CD4-positive, CD25-positive, alpha-beta regulatory T cell (primary cell): ENCODE measurements around the gene USP28. TPM values are rescaled to one million over a fixed set of nuclear protein-coding genes. Genes with fewer than 3 reads are reported as not detected.
"Not testable (repeated sequence)": the region's sequence is repeated elsewhere in the genome, so short reads cannot be mapped to it uniquely, and the experiment has no call there.

ENCODE experiments used
- ATAC-seq, 2 donors: fragments of 150-1000 bp; cut with Tn5 transposase; one replicate each; pipeline ENCODE4 v1.10.0; 2021; ENCODE audit warnings: low read depth in 2 of 2, moderate number of reproducible peaks in 2 of 2, moderate library complexity in 1 of 2
- DNase-seq, 3 donors: peaks; one replicate each; pipeline versions ENCODE4 v3.0.0 to v3.0.0-alpha.2; 2012 to 2022; ENCODE audit warnings: mixed read lengths in 1 of 3
- H3K27ac ChIP-seq: one replicate; pipeline ENCODE4 v1.7.0; 2013; ENCODE audit warnings: mild to moderate bottlenecking, low read length; ENCODE audit not compliant: insufficient read depth, poor library complexity, severe bottlenecking
- H3K27me3 ChIP-seq: one replicate; pipeline ENCODE4 v1.7.0; 2013; ENCODE audit warnings: low read length; ENCODE audit not compliant: control insufficient read depth, insufficient read depth
- H3K36me3 ChIP-seq: one replicate; pipeline ENCODE4 v1.7.0; 2013; ENCODE audit warnings: mild to moderate bottlenecking, low read length, moderate library complexity; ENCODE audit not compliant: control insufficient read depth, insufficient read depth
- H3K4me1 ChIP-seq: 2 replicates; pipeline ENCODE4 v1.7.0; 2013; ENCODE audit warnings: mild to moderate bottlenecking, low read length; ENCODE audit not compliant: insufficient read depth, control insufficient read depth, poor library complexity, severe bottlenecking
- H3K4me3 ChIP-seq: one replicate; pipeline ENCODE4 v1.7.0; 2013; ENCODE audit warnings: low read depth, mild to moderate bottlenecking, low read length, moderate library complexity
- H3K9me3 ChIP-seq, 2 experiments: 1 replicate in 1 of 2; 2 replicates in 1 of 2; pipeline ENCODE4 v1.7.0; 2013; ENCODE audit warnings: low read length in 2 of 2, mild to moderate bottlenecking in 1 of 2, moderate library complexity in 1 of 2; ENCODE audit not compliant: control insufficient read depth in 2 of 2
- H3K27ac Mint-ChIP-seq, 3 donors: one replicate each; pipeline ENCODE4 v1.8.0; 2020 to 2022; ENCODE audit warnings: mild to moderate bottlenecking in 3 of 3, mixed read lengths in 3 of 3, moderate library complexity in 2 of 3
- H3K27me3 Mint-ChIP-seq: one replicate; pipeline ENCODE4 v1.8.0; 2022; ENCODE audit warnings: mild to moderate bottlenecking, mixed read lengths
- H3K36me3 Mint-ChIP-seq: one replicate; pipeline ENCODE4 v1.8.0; 2020; ENCODE audit warnings: mixed read lengths
- H3K4me1 Mint-ChIP-seq, 4 donors: one replicate each; pipeline ENCODE4 v1.8.0; 2020 to 2022; ENCODE audit warnings: mixed read lengths in 4 of 4, mild to moderate bottlenecking in 1 of 4
- H3K4me3 Mint-ChIP-seq, 4 donors: one replicate each; pipeline ENCODE4 v1.8.0; 2020 to 2022; ENCODE audit warnings: mild to moderate bottlenecking in 4 of 4, mixed read lengths in 4 of 4, moderate library complexity in 3 of 4
- H3K9me3 Mint-ChIP-seq, 7 donors: one replicate each; pipeline ENCODE4 v1.8.0; 2020 to 2022; ENCODE audit warnings: mixed read lengths in 7 of 7, mild to moderate bottlenecking in 3 of 7, moderate library complexity in 2 of 7
- polyA plus RNA-seq, 4 donors: library from polyadenylated mRNA; unstranded; fragments of 300-500 nt; fragmentation: Illumina TruSeq; gene quantifications; one replicate each; pipeline ENCODE4 v1.2.3, GENCODE V29; 2021
- total RNA-seq: library from RNA; stranded (reverse); gene quantifications from one replicate; pipeline ENCODE4 v1.2.3, GENCODE V29; 2022

Gene USP28
- total and polyA plus RNA-seq, 5 donors from 2014 or later: 20.7 to 29.9 (median 27.2) TPM

- no peak for ATAC-seq
- Histone ChIP-seq H3K4me1 (no peaks in the 10 kb centered on the region), H3K27me3 (no peaks in the 10 kb centered on the region), H3K4me3 (no peak overlapping the region), H3K36me3 (peaks cover 31% of the 10 kb centered on the region), H3K9me3 (no peaks in the 10 kb centered on the region), H3K27ac (no peak overlapping the region)
- H3K4me1 Mint-ChIP-seq: peaks cover 0 to 4% (median 0%) of the 10 kb centered on the region in 4 donors
- peaks cover 56% of the 10 kb centered on the region for H3K36me3 Mint-ChIP-seq
- no peak overlapping the region for H3K27ac Mint-ChIP-seq
- no peaks in the 10 kb centered on the region for H3K9me3 Mint-ChIP-seq
- DNase-seq: no peak
- no peak overlapping the region for H3K4me3 Mint-ChIP-seq
- no peaks in the 10 kb centered on the region for H3K27me3 Mint-ChIP-seq
Measured at GRCh38 chr11:113808931-113809330, 66.4 kb downstream of the USP28 start.

GRCh38 chr11:113806406-113806805 is 69.0 kb downstream of the USP28 start:
- Mint-ChIP-seq H3K36me3 (peaks cover 55% of the 10 kb centered on the region), H3K27ac (no peak overlapping the region), H3K27me3 (no peaks in the 10 kb centered on the region), H3K4me1 (no peaks in the 10 kb centered on the region), H3K9me3 (no peaks in the 10 kb centered on the region), H3K4me3 (no peak overlapping the region)
- ATAC-seq (no peak), DNase-seq (peak in 1 of 3 donors; percentile 32)
- H3K4me3 ChIP-seq: no peak overlapping the region
- H3K36me3 ChIP-seq: peaks cover 43% of the 10 kb centered on the region
- H3K9me3 ChIP-seq: no peaks in the 10 kb centered on the region
- no peaks in the 10 kb centered on the region for H3K27me3 ChIP-seq
- H3K4me1 ChIP-seq: no peaks in the 10 kb centered on the region
- H3K27ac ChIP-seq: no peak overlapping the region

- peaks cover 43% of the 10 kb centered on the region for H3K36me3 ChIP-seq
- no peak overlapping the region for H3K4me3 Mint-ChIP-seq
- no peak for ATAC-seq
- no peaks in the 10 kb centered on the region for H3K27me3 Mint-ChIP-seq
- peaks cover 54% of the 10 kb centered on the region for H3K36me3 Mint-ChIP-seq
- no peaks in the 10 kb centered on the region for H3K4me1 ChIP-seq
- H3K27me3 ChIP-seq: no peaks in the 10 kb centered on the region
- H3K9me3 Mint-ChIP-seq: no peaks in the 10 kb centered on the region
- no peak overlapping the region for H3K27ac ChIP-seq
- no peak for DNase-seq
- no peak overlapping the region for H3K4me3 ChIP-seq
- H3K9me3 ChIP-seq: no peaks in the 10 kb centered on the region
- H3K27ac Mint-ChIP-seq: no peak overlapping the region
- H3K4me1 Mint-ChIP-seq: no peaks in the 10 kb centered on the region
Measured at GRCh38 chr11:113805640-113806039, 69.7 kb downstream of the USP28 start.

GRCh38 chr11:113802621-113803020 is 72.8 kb downstream of the USP28 start:
- H3K27ac Mint-ChIP-seq: peak overlapping the region in 1 of 3 donors; percentile 1
- DNase-seq (no peak), ATAC-seq (no peak)
- H3K4me1 Mint-ChIP-seq: no peaks in the 10 kb centered on the region
- H3K9me3 Mint-ChIP-seq: no peaks in the 10 kb centered on the region
- Histone ChIP-seq H3K27me3 (no peaks in the 10 kb centered on the region), H3K27ac (no peak overlapping the region), H3K4me1 (no peaks in the 10 kb centered on the region), H3K36me3 (peaks cover 39% of the 10 kb centered on the region), H3K4me3 (no peak overlapping the region), H3K9me3 (no peaks in the 10 kb centered on the region)
- no peak overlapping the region for H3K4me3 Mint-ChIP-seq
- H3K27me3 Mint-ChIP-seq: no peaks in the 10 kb centered on the region
- peaks cover 39% of the 10 kb centered on the region for H3K36me3 Mint-ChIP-seq

GRCh38 chr11:113796663-113797259 is 78.6 kb downstream of the USP28 start:
- Mint-ChIP-seq H3K27me3 (no peaks in the 10 kb centered on the region), H3K9me3 (no peaks in the 10 kb centered on the region), H3K27ac (no peak overlapping the region), H3K4me3 (no peak overlapping the region), H3K36me3 (peaks cover 17% of the 10 kb centered on the region), H3K4me1 (no peaks in the 10 kb centered on the region)
- Histone ChIP-seq H3K4me1 (no peaks in the 10 kb centered on the region), H3K9me3 (no peaks in the 10 kb centered on the region), H3K36me3 (peaks cover 11% of the 10 kb centered on the region), H3K27ac (no peak overlapping the region), H3K27me3 (no peaks in the 10 kb centered on the region), H3K4me3 (no peak overlapping the region)
- ATAC-seq (peak; percentile 55 to 56), DNase-seq (peak in 2 of 3 donors; percentile 32 to 49)

GRCh38 chr11:113789675-113790320 is 85.6 kb downstream of the USP28 start:
- Histone ChIP-seq H3K27me3 (peaks cover 2% of the 10 kb centered on the region), H3K4me1 (no peaks in the 10 kb centered on the region), H3K27ac (no peak overlapping the region), H3K9me3 (no peaks in the 10 kb centered on the region), H3K4me3 (no peak overlapping the region), H3K36me3 (no peaks in the 10 kb centered on the region)
- Mint-ChIP-seq H3K4me3 (no peak overlapping the region), H3K36me3 (no peaks in the 10 kb centered on the region), H3K9me3 (no peaks in the 10 kb centered on the region), H3K27ac (no peak overlapping the region), H3K27me3 (peaks cover 14% of the 10 kb centered on the region), H3K4me1 (no peaks in the 10 kb centered on the region)
- DNase-seq (no peak), ATAC-seq (no peak)

- DNase-seq, H3K4me1 Mint-ChIP-seq, H3K27ac ChIP-seq, H3K36me3 ChIP-seq, ATAC-seq, H3K27ac Mint-ChIP-seq, H3K36me3 Mint-ChIP-seq, H3K9me3 Mint-ChIP-seq, H3K9me3 ChIP-seq, H3K27me3 ChIP-seq, H3K4me1 ChIP-seq, H3K4me3 ChIP-seq: not testable (repeated sequence)
- peaks cover 18% of the 10 kb centered on the region for H3K27me3 Mint-ChIP-seq
- H3K4me3 Mint-ChIP-seq: peak overlapping the region in 1 of 4 donors; percentile 75
Measured at GRCh38 chr11:113789016-113789415, 86.4 kb downstream of the USP28 start.

GRCh38 chr11:113782134-113782533 is 93.2 kb downstream of the USP28 start:
- H3K27me3 Mint-ChIP-seq: peaks cover 53% of the 10 kb centered on the region
- no peak overlapping the region for H3K27ac ChIP-seq
- H3K27ac Mint-ChIP-seq: no peak overlapping the region
- peaks cover 0 to 2% (median 0%) of the 10 kb centered on the region in 7 donors for H3K9me3 Mint-ChIP-seq
- H3K4me3 Mint-ChIP-seq: no peak overlapping the region
- no peaks in the 10 kb centered on the region for H3K9me3 ChIP-seq
- no peaks in the 10 kb centered on the region for H3K36me3 Mint-ChIP-seq
- H3K27me3 ChIP-seq: peaks cover 11% of the 10 kb centered on the region
- H3K4me3 ChIP-seq: no peak overlapping the region
- no peak for ATAC-seq
- no peaks in the 10 kb centered on the region for H3K4me1 Mint-ChIP-seq
- no peak for DNase-seq
- H3K4me1 ChIP-seq: no peaks in the 10 kb centered on the region
- no peaks in the 10 kb centered on the region for H3K36me3 ChIP-seq
